ELF-1 (cell line): Measurements from ENCODE around the gene PPP3CA.

Source experiments
- DNase-seq: peaks from one replicate; pipeline ENCODE4 v3.0.0-alpha.2; 2016; ENCODE audit warnings: low read depth, low spot score

The PPP3CA gene

GRCh38 chr4:101347267-101347556, at the start of gene PPP3CA:
PPP3CA (minus strand) TSS chr4:101347526.
- DNase-seq, result peak; percentile 74

- DNase-seq, result no peak
These were observed 45.9 kb upstream of the PPP3CA start for GRCh38 chr4:101393256-101393655.

GRCh38 chr4:101370663-101371210, 23.4 kb upstream of the PPP3CA start:
- DNase-seq, result peak; percentile 36

GRCh38 chr4:101367201-101367600, 19.9 kb upstream of the PPP3CA start:
- peak; percentile 14 for DNase-seq

- DNase-seq, result no peak
These were observed 19.0 kb upstream of the PPP3CA start for GRCh38 chr4:101366331-101366730.

- DNase-seq, result no peak
These were observed 10.4 kb upstream of the PPP3CA start for GRCh38 chr4:101357751-101358150.

- DNase-seq, result peak; percentile 13
These were observed 9.6 kb upstream of the PPP3CA start for GRCh38 chr4:101356928-101357327.

GRCh38 chr4:101355767-101356702, 8.7 kb upstream of the PPP3CA start:
- no peak for DNase-seq

- DNase-seq, result no peak
These were observed 7.9 kb upstream of the PPP3CA start for GRCh38 chr4:101355246-101355645.

GRCh38 chr4:101349801-101350064, 2.4 kb upstream of the PPP3CA start:
- no peak for DNase-seq

GRCh38 chr4:101348995-101349800, 1.9 kb upstream of the PPP3CA start:
- DNase-seq, result no peak

- DNase-seq, result no peak
These were observed 1.1 kb upstream of the PPP3CA start for GRCh38 chr4:101348367-101348827.

- peak; percentile 97 for DNase-seq
These were observed 436 bp upstream of the PPP3CA start for GRCh38 chr4:101347557-101348366.

- DNase-seq, result peak; percentile 80
These were observed 717 bp downstream of the PPP3CA start for GRCh38 chr4:101346351-101347266.

GRCh38 chr4:101345596-101346350, 1.6 kb downstream of the PPP3CA start:
- DNase-seq, result peak; percentile 50

GRCh38 chr4:101345271-101345595, 2.1 kb downstream of the PPP3CA start:
- DNase-seq, result no peak

- DNase-seq, result no peak
These were observed 8.0 kb downstream of the PPP3CA start for GRCh38 chr4:101339332-101339731.

GRCh38 chr4:101337688-101338087, 9.6 kb downstream of the PPP3CA start:
- DNase-seq, result no peak

- no peak for DNase-seq
These were observed 12.3 kb downstream of the PPP3CA start for GRCh38 chr4:101334963-101335572.

GRCh38 chr4:101332424-101332823, 14.9 kb downstream of the PPP3CA start:
- DNase-seq, result no peak
